ENCODE measurements around the gene APPL2. TPM values are rescaled to one million over a fixed set of nuclear protein-coding genes. Genes with fewer than 3 reads are reported as not detected.
A peak's percentile ranks its signal among the peaks of the same experiment; 100 is the strongest.

The APPL2 gene
- total and polyA plus RNA-seq, 2 of the 13 experiments (the other 11 are each of a cell fraction or from before 2014, with no cell fraction given), result 9.9 to 11.1 TPM

DNA sequence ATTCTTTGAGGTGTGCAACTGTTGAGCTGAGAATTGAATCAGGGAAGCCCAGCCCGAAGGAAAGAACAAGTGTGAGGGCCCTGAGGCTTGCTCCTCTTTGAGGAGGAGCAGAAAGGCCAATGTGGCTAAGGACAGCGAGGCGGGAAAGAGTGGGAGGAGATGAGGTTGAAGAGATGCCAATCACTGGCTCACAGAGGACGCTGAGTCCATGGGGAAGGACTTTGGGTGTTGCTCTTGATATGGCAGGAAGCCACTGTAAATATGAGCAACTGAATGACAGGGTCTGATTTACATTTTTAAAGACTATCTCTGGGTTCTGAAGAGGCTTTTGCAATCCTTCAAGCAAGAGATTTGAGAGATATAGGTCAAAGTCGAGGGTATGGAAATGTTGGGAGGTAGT is 3.3 kb upstream of the APPL2 start:
- Histone ChIP-seq H2AFZ (ENCODE audit: low read length) (no peak overlapping the region), H3K27me3 (ENCODE audit: control insufficient read depth in 1 of 2, insufficient read depth in 2 of 2, low read length in 2 of 2) (peaks cover 0 to 1% of the 10 kb centered on the region in 2 experiments; a peak in 2 of 5 replicates), H3K4me1 (ENCODE audit: insufficient read depth, low read length) (peaks cover 32% of the 10 kb centered on the region), H3K79me2 (ENCODE audit: insufficient read depth, low read length) (peaks cover 11% of the 10 kb centered on the region), H3K27ac (ENCODE audit: extremely low read length, insufficient read depth, low read length) (no peak overlapping the region), H3K4me2 (ENCODE audit: low read depth, low read length) (peak overlapping the region; percentile 73), H3K36me3 (replicated peaks in 1 of 2; ENCODE audit: control insufficient read depth in 1 of 2, insufficient read depth in 2 of 2, low read length in 2 of 2) (no peaks in the 10 kb centered on the region), H3K4me3 (replicated peaks in 1 of 3; ENCODE audit: insufficient read depth in 1 of 3, low read depth in 2 of 3, low read length in 3 of 3) (peak overlapping the region in 2 of 3 experiments; percentile 10 to 29; a peak in 4 of 6 replicates), H4K20me1 (ENCODE audit: insufficient read depth, low read length) (no peaks in the 10 kb centered on the region; the same call in 1 of the 2 replicates), H3K9ac (ENCODE audit: insufficient read depth, low read depth, low read length) (no peak overlapping the region), H3K9me3 (ENCODE audit: low read length) (no peaks in the 10 kb centered on the region)
- intact Hi-C loops (cut with micrococcal nuclease; ENCODE audit: unreplicated experiment) (loop anchor here (5.0 kb wide), 2 partner anchors 78 to 143 kb away; no protein-coding TSS in a partner anchor), in situ Hi-C loops (cut with HindIII; ENCODE audit: extremely low pct_ligation_motif_present, low pct_unique_long_range_greater_than_20kb) (no loop called here)
- FAIRE-seq, result no peak
- peak; percentile 48 for DNase-seq (ENCODE audit: low spot score)
- WGBS (ENCODE audit: low lambda C conversion rate), result under 1% methylated on average over 5 of the region's 5 CpGs
- peak; percentile 10; the same call in 1 of the 3 replicates for ATAC-seq
- POLR2A ChIA-PET, result no interaction called here
- BruUV-seq (replicated peaks), result no TSS peak
- CTCF ChIA-PET (ENCODE audit: low intra/inter-chr PET ratio, low total read pairs), result no interaction called here
- TF ChIP-seq TBX2 (CRISPR knock-in tag; IDR thresholded peaks at IDR 0.05; ENCODE audit: borderline replicate concordance) (0 out of 2 replicates have a peak, but pooled peaks have one; percentile 16), JUND (CRISPR knock-in tag; IDR thresholded peaks at IDR 0.05) (no peak), PHF20 (CRISPR knock-in tag; IDR thresholded peaks at IDR 0.05) (no peak), GFI1 (CRISPR knock-in tag; IDR thresholded peaks at IDR 0.05; ENCODE audit: borderline replicate concordance) (peak; percentile 35; the same call in 1 of the 2 replicates), HNF4A (CRISPR knock-in tag; IDR thresholded peaks at IDR 0.05) (peak; percentile 10; the same call in 1 of the 2 replicates), ZNF615 (CRISPR knock-in tag; IDR thresholded peaks at IDR 0.05; ENCODE audit: borderline replicate concordance) (no peak), ZNF839 (CRISPR knock-in tag; IDR thresholded peaks at IDR 0.05; ENCODE audit: borderline replicate concordance) (no peak), ZNF251 (CRISPR knock-in tag; IDR thresholded peaks at IDR 0.05) (no peak), ZNF556 (CRISPR knock-in tag; IDR thresholded peaks at IDR 0.05; ENCODE audit: borderline replicate concordance) (no peak), ESRRA (CRISPR knock-in tag; IDR thresholded peaks at IDR 0.05; ENCODE audit: low read depth) (no peak), RXRA (CRISPR knock-in tag; IDR thresholded peaks at IDR 0.05) (no peak)
- TF ChIP-seq, protein P1, sequence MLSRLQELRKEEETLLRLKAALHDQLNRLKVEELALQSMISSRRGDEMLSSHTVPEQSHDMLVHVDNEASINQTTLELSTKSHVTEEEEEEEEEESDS (CRISPR knock-in tag; IDR thresholded peaks at IDR 0.05; ENCODE audit: borderline replicate concordance), result no peak
- TF ChIP-seq, protein P2, sequence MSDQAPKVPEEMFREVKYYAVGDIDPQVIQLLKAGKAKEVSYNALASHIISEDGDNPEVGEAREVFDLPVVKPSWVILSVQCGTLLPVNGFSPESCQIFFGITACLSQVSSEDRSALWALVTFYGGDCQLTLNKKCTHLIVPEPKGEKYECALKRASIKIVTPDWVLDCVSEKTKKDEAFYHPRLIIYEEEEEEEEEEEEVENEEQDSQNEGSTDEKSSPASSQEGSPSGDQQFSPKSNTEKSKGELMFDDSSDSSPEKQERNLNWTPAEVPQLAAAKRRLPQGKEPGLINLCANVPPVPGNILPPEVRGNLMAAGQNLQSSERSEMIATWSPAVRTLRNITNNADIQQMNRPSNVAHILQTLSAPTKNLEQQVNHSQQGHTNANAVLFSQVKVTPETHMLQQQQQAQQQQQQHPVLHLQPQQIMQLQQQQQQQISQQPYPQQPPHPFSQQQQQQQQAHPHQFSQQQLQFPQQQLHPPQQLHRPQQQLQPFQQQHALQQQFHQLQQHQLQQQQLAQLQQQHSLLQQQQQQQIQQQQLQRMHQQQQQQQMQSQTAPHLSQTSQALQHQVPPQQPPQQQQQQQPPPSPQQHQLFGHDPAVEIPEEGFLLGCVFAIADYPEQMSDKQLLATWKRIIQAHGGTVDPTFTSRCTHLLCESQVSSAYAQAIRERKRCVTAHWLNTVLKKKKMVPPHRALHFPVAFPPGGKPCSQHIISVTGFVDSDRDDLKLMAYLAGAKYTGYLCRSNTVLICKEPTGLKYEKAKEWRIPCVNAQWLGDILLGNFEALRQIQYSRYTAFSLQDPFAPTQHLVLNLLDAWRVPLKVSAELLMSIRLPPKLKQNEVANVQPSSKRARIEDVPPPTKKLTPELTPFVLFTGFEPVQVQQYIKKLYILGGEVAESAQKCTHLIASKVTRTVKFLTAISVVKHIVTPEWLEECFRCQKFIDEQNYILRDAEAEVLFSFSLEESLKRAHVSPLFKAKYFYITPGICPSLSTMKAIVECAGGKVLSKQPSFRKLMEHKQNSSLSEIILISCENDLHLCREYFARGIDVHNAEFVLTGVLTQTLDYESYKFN (CRISPR knock-in tag; conservative IDR thresholded peaks at IDR 0.05), result no peak
- TF ChIP-seq, protein P3, sequence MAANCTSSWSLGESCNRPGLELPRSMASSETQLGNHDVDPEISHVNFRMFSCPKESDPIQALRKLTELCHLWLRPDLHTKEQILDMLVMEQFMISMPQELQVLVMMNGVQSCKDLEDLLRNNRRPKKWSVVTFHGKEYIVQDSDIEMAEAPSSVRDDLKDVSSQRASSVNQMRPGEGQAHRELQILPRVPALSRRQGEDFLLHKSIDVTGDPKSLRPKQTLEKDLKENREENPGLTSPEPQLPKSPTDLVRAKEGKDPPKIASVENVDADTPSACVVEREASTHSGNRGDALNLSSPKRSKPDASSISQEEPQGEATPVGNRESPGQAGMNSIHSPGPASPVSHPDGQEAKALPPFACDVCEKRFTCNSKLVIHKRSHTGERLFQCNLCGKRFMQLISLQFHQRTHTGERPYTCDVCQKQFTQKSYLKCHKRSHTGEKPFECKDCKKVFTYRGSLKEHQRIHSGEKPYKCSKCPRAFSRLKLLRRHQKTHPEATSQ (CRISPR knock-in tag; IDR thresholded peaks at IDR 0.05; ENCODE audit: borderline replicate concordance), result no peak
- TF ChIP-seq, protein P4, sequence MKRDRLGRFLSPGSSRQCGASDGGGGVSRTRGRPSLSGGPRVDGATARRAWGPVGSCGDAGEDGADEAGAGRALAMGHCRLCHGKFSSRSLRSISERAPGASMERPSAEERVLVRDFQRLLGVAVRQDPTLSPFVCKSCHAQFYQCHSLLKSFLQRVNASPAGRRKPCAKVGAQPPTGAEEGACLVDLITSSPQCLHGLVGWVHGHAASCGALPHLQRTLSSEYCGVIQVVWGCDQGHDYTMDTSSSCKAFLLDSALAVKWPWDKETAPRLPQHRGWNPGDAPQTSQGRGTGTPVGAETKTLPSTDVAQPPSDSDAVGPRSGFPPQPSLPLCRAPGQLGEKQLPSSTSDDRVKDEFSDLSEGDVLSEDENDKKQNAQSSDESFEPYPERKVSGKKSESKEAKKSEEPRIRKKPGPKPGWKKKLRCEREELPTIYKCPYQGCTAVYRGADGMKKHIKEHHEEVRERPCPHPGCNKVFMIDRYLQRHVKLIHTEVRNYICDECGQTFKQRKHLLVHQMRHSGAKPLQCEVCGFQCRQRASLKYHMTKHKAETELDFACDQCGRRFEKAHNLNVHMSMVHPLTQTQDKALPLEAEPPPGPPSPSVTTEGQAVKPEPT (CRISPR knock-in tag; IDR thresholded peaks at IDR 0.05; ENCODE audit: low read depth), result no peak
- TF ChIP-seq, protein P5, sequence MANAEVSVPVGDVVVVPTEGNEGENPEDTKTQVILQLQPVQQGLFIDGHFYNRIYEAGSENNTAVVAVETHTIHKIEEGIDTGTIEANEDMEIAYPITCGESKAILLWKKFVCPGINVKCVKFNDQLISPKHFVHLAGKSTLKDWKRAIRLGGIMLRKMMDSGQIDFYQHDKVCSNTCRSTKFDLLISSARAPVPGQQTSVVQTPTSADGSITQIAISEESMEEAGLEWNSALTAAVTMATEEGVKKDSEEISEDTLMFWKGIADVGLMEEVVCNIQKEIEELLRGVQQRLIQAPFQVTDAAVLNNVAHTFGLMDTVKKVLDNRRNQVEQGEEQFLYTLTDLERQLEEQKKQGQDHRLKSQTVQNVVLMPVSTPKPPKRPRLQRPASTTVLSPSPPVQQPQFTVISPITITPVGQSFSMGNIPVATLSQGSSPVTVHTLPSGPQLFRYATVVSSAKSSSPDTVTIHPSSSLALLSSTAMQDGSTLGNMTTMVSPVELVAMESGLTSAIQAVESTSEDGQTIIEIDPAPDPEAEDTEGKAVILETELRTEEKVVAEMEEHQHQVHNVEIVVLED (CRISPR knock-in tag; IDR thresholded peaks at IDR 0.05; ENCODE audit: borderline replicate concordance), result no peak
